Stimulated activated CD8-positive, alpha-beta memory T cell treated with anti-CD3 and anti-CD28 coated beads, Interleukin-15, amount 100 ng/mL, for 4 hours (primary cell): Measurements from ENCODE around the gene MYH8.

ENCODE experiments used
- DNase-seq, 2 donors: peaks; one replicate each; pipeline ENCODE4 v3.0.0-alpha.2; 2020; ENCODE audit warnings: low read depth in 2 of 2

The MYH8 gene

GRCh38 chr17:10421900-10422542, at the start of gene MYH8:
TSS of gene MYH8 (minus strand) at chr17:10421950. CDS start at chr17:10420227, 1,723 bp downstream.
- DNase-seq, result no peak

GRCh38 chr17:10469459-10469858, 47.7 kb upstream of the MYH8 start, which contains the start of gene MYH4:
TSS of gene MYH4 (minus strand) at chr17:10469559. CDS start at chr17:10466745, 2,814 bp downstream.
- DNase-seq, result no peak

- DNase-seq, result no peak
Measured at GRCh38 chr17:10463402-10463801, 41.7 kb upstream of the MYH8 start.

- DNase-seq, result no peak
Measured at GRCh38 chr17:10460062-10460461, 38.3 kb upstream of the MYH8 start.

GRCh38 chr17:10458701-10459100, 37.0 kb upstream of the MYH8 start:
- DNase-seq, result no peak

GRCh38 chr17:10457952-10458351, 36.2 kb upstream of the MYH8 start:
- no peak for DNase-seq

- DNase-seq, result no peak
Measured at GRCh38 chr17:10447026-10447931, 25.5 kb upstream of the MYH8 start.

- no peak for DNase-seq
Measured at GRCh38 chr17:10439816-10440215, 18.1 kb upstream of the MYH8 start.

GRCh38 chr17:10435096-10435495, 13.3 kb upstream of the MYH8 start:
- DNase-seq, result no peak

- no peak for DNase-seq
Measured at GRCh38 chr17:10429421-10430045, 7.8 kb upstream of the MYH8 start.

- DNase-seq, result no peak
Measured at GRCh38 chr17:10428781-10429180, 7.0 kb upstream of the MYH8 start.

- DNase-seq, result no peak
Measured at GRCh38 chr17:10421211-10421610, 539 bp downstream of the MYH8 start.

GRCh38 chr17:10420811-10421210, 939 bp downstream of the MYH8 start:
- DNase-seq, result no peak

GRCh38 chr17:10417431-10417830, 4.3 kb downstream of the MYH8 start:
- no peak for DNase-seq

GRCh38 chr17:10415161-10415560, 6.6 kb downstream of the MYH8 start:
- DNase-seq, result no peak

GRCh38 chr17:10403589-10403988, 18.2 kb downstream of the MYH8 start:
- DNase-seq, result no peak

- DNase-seq, result no peak
Measured at GRCh38 chr17:10398352-10398751, 23.4 kb downstream of the MYH8 start.

- no peak for DNase-seq
Measured at GRCh38 chr17:10396524-10397163, 25.1 kb downstream of the MYH8 start.

- DNase-seq, result no peak
Measured at GRCh38 chr17:10394201-10394887, 27.4 kb downstream of the MYH8 start.

GRCh38 chr17:10392880-10393279, 28.9 kb downstream of the MYH8 start:
- DNase-seq, result no peak

GRCh38 chr17:10385871-10386270, 35.9 kb downstream of the MYH8 start:
- no peak for DNase-seq
